KG1 (cell line): ENCODE data around the gene CALB2.

Source experiments
- DNase-seq: peaks from one replicate; lab custom pipeline; 2025; lab: John Stamatoyannopoulos, UW

The CALB2 gene

DNA sequence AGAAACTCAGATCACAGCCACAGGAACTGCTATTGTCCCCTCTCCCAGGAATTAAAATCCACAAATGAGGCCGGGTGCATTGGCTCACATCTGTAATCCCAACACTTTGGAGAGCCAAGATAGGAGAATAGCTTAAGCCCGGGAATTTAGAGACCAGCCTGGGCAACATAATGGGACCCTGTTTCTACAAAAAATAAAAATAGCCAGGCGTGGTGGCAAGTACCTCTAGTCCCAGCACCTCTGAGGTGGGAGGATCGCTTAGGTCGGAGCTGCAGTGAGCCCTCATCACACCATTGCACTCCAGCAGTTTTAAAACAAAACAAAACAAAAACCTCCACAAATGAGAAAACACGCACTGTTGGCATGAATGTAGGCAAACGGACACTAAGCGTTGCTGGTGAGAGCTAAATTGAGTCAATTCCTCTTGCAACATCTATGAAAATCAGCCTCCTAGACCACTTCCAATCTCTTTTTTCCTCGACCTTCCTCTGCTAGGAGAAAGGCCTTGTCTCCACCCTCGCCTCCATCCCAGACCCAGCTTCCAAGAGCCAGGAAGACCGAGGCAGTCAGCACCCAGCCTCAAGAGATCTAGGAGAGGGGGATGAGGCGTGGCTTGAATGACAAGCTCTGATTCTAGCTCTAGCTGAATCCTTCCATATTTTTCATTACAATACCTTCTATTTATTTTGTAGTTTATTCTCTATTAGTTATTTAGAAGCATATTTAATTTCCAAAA lies 68.5 kb downstream of the CALB2 start:
- DNase-seq, result no peak

- DNase-seq, result no peak
Measured at GRCh38 chr16:71428385-71428784, 69.9 kb downstream of the CALB2 start.

DNA sequence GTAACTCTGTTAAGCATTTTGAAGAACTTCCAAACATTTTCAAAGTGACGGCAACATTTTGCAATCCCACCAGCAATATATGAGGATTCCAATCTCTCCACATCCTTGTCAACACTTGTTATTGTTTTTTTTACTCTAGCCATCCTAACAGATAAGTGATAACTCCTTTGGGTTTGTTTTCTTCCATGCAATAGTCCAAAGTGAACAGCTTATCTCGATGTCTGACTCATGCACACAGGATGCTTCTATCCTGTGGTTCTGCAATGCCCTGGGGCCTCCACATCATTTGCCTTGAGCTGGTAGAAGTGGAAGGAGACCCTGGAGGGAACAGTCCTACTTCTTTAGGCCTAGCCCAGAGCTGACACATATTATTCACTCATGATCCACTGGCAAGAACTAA lies 70.4 kb downstream of the CALB2 start:
- no peak for DNase-seq

GRCh38 chr16:71429581-71429980 lies 71.1 kb downstream of the CALB2 start:
- DNase-seq, result no peak

DNA sequence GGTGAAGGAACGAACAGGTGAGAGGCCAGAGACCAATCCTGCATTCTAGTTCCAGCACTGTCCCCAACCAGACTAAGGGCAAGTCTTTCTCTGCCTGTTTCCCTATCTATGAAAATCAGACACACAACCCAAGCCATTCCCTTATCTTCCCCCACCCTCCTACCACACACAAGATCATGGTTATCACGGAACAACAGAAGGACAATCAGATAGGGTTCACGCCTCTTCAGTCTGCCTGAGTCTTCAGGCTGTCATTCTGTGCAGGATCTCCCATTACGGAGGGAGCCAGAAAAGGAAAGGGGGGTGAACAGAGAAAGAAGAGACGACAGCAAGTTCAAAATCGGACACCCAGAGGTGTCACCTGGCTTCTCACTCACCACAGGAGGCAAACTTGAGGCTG lies 72.2 kb downstream of the CALB2 start:
- DNase-seq, result no peak

DNA sequence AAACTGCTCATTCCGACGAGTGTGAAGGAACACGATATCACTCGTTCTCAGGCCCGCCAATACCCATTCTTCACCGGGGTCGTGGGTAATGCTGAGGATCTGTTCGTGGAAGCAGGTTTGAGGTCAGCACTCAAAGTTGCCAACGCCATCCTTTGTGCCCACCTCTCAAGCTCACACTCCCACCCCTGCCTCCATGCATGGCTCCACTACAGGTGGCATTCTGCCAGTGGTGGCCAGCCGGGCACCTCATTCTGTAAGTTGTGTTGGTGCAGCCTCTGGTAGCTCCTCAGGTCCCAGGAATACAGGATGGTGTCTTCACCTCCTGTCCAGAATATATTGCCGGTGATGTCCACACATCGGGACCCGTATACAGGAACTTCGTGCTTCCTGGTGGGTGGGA lies 72.7 kb downstream of the CALB2 start:
- DNase-seq, result no peak

- DNase-seq, result no peak
Measured at GRCh38 chr16:71431991-71432390, 73.5 kb downstream of the CALB2 start.

DNA sequence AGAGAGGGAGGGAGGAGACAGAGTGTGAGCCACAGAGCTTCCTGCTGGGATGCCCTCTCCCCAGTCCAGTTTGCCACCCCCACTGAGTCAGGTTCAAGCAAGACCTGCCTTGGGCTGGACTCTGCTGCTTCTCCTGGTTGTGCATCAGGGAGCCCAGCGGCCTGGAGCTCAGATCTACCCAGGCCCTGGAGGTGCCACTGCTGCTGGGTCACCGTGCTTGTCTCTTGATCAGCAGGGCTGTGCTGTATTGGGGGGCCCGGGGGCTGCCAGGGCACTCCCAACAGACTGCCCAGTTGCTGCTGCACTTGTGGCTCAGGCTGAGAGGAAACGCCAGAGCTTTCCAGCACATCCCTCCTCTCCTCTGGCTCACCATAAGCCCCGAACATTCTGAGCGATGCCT lies 74.4 kb downstream of the CALB2 start:
- no peak for DNase-seq

DNA sequence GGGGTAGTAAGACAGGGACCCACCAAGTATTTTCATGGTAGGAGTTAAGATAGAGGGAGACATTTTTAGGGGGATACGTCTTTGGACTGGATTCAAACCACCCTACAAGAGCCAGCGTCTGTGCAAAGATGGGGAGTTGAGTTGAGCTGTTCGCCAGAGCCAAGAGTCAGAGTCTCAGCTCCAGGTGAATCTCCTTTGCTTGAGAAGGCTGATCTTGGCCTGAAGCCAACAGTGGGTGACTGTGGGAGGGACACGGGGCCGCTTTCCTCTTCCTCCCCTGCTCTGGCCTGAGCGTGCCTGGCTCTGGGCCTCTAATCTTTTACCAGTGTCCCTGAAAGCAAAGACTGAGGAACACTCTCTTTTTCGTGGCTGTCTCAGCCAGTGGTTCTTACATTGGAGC lies 78.0 kb downstream of the CALB2 start:
- DNase-seq, result no peak

GRCh38 chr16:71439523-71439922 lies 81.0 kb downstream of the CALB2 start:
- no peak for DNase-seq
